ENCODE data around the gene MBD3. TPM values are rescaled to one million over a fixed set of nuclear protein-coding genes. Genes with fewer than 3 reads are reported as not detected.

Gene MBD3
- total and polyA plus RNA-seq, 2 of the 4 experiments (the other 2 are of a cell fraction) = 42.5 to 66.3 TPM

GRCh38 chr19:1621021-1621420 is 28.4 kb upstream of the MBD3 start:
- Histone ChIP-seq H3K9me3 (ENCODE audit: control insufficient read depth, insufficient read depth, low read length) (no peaks in the 10 kb centered on the region), H3K14ac (replicated peaks; ENCODE audit: low read depth, low read length) (no peak overlapping the region), H3K27me3 (ENCODE audit: control insufficient read depth, insufficient read depth, low read length) (no peaks in the 10 kb centered on the region), H4K5ac (ENCODE audit: low read depth, low read length) (no peak overlapping the region), H3K79me1 (ENCODE audit: low read depth in 1 of 2, low read length in 2 of 2) (peaks cover 4 to 21% of the 10 kb centered on the region in 2 experiments; a peak in 3 of 4 replicates), H2AK5ac (ENCODE audit: low read depth, low read length) (no peak overlapping the region), H2BK20ac (ENCODE audit: low read depth, low read length) (no peak overlapping the region), H3K9me1 (ENCODE audit: insufficient read depth, low read length) (no peaks in the 10 kb centered on the region), H3K56ac (ENCODE audit: extremely low read depth, insufficient read depth, low read length) (no peak overlapping the region), H3K23ac (ENCODE audit: low read depth, low read length) (no peak overlapping the region), H3K36me3 (ENCODE audit: control insufficient read depth, insufficient read depth, low read length) (peaks cover 64% of the 10 kb centered on the region), H3K4ac (ENCODE audit: low read depth, low read length) (no peak overlapping the region), H4K91ac (ENCODE audit: insufficient read depth, low read depth, low read length) (no peak overlapping the region), H2BK5ac (ENCODE audit: low read depth, low read length, poor library complexity, severe bottlenecking) (no peak overlapping the region), H3K4me2 (ENCODE audit: low read depth, low read length) (no peak overlapping the region), H2AFZ (replicated peaks; ENCODE audit: low read length, poor library complexity) (no peak overlapping the region), H2AK9ac (replicated peaks; ENCODE audit: low read depth, low read length, poor library complexity) (no peak overlapping the region), H4K8ac (ENCODE audit: low read depth in 2 of 2, low read length in 2 of 2) (no peak overlapping the region), H3K27ac (ENCODE audit: insufficient read depth, low read length) (no peak overlapping the region), H2BK15ac (ENCODE audit: low read depth, low read length) (no peak overlapping the region), H2BK120ac (ENCODE audit: low read depth, low read length) (no peak overlapping the region), H3K4me3 (ENCODE audit: insufficient read depth, low read depth, low read length) (no peak overlapping the region), H3K9ac (ENCODE audit: low read depth, low read length) (no peak overlapping the region), H4K20me1 (ENCODE audit: insufficient read depth, low read length) (peaks cover 17% of the 10 kb centered on the region), H3K4me1 (ENCODE audit: control insufficient read depth, insufficient read depth, low read length) (no peaks in the 10 kb centered on the region), H3K18ac (ENCODE audit: low read depth, low read length) (no peak overlapping the region)
- ChIA-PET CTCF (no interaction called here), POLR2A (ENCODE audit: unreplicated experiment) (no interaction called here)
- intact Hi-C loops (cut with micrococcal nuclease) (no loop called here), dilution Hi-C loops (cut with HindIII; ENCODE audit: low sequenced_read_pairs, unreplicated experiment) (no loop called here), in situ Hi-C loops (cut with MboI; ENCODE audit: low sequenced_read_pairs) (no loop called here)
- BruUV-seq (replicated peaks) = no TSS peak
- WGBS, 2 experiments (ENCODE audit: extremely low coverage in 2 of 2, insufficient read length in 1 of 2) = 91% methylated on average over 14 of the region's 19 CpGs; no CpG with 5 or more reads in 1 of the 2 experiments
- no peak for DNase-seq
- TF ChIP-seq ELK1 (IDR thresholded peaks at IDR 0.05; ENCODE audit: borderline replicate concordance, low read depth, low read length) (no peak), CEBPB (IDR thresholded peaks at IDR 0.05; ENCODE audit: low read depth, low read length) (no peak), MAZ (IDR thresholded peaks at IDR 0.05; ENCODE audit: borderline replicate concordance, low read depth, low read length) (no peak), MAFK (IDR thresholded peaks at IDR 0.05; ENCODE audit: low read depth, low read length) (no peak), BHLHE40 (IDR thresholded peaks at IDR 0.05; ENCODE audit: low read depth, low read length) (no peak), RFX5 (IDR thresholded peaks at IDR 0.05; ENCODE audit: low read depth, low read length) (no peak), SMC3 (IDR thresholded peaks at IDR 0.05; ENCODE audit: low read depth, low read length) (no peak), POLR2A (IDR thresholded peaks at IDR 0.05; ENCODE audit: low read depth, low read length) (no peak), NFE2L2 (IDR thresholded peaks at IDR 0.05; ENCODE audit: low read depth, low read length) (no peak), RCOR1 (IDR thresholded peaks at IDR 0.05; ENCODE audit: insufficient replicate concordance, low read length) (no peak), FOS (IDR thresholded peaks at IDR 0.05; ENCODE audit: low read depth, low read length) (no peak), USF2 (IDR thresholded peaks at IDR 0.05; ENCODE audit: low read depth, low read length) (no peak)
- no peak for ATAC-seq (ENCODE audit: low read depth)
